ENCODE measurements around the gene TBK1.

- TF ChIP-seq CTCF (IDR thresholded peaks at IDR 0.05) (no peak), POLR2AphosphoS5 (IDR thresholded peaks at IDR 0.05; ENCODE audit: low read depth, low read length) (no peak; the same call in 1 of the 2 replicates), SIN3A (IDR thresholded peaks at IDR 0.05; ENCODE audit: borderline replicate concordance, insufficient read depth, low read depth, low read length) (no peak), TCF7L2 (IDR thresholded peaks at IDR 0.05; ENCODE audit: low read depth, low read length) (no peak), REST (IDR thresholded peaks at IDR 0.05; ENCODE audit: insufficient read depth in 1 of 2, low read depth in 2 of 2, low read length in 1 of 2) (no peak)
These were observed 1.8 kb upstream of the TBK1 start for GRCh38 chr12:64450057-64450640.

All from Panc1 (cell line).